ENCODE results near the gene SRPK2.
"Not testable (repeated sequence)": the region's sequence is repeated elsewhere in the genome, so short reads cannot be mapped to it uniquely, and the experiment has no call there.

DNA sequence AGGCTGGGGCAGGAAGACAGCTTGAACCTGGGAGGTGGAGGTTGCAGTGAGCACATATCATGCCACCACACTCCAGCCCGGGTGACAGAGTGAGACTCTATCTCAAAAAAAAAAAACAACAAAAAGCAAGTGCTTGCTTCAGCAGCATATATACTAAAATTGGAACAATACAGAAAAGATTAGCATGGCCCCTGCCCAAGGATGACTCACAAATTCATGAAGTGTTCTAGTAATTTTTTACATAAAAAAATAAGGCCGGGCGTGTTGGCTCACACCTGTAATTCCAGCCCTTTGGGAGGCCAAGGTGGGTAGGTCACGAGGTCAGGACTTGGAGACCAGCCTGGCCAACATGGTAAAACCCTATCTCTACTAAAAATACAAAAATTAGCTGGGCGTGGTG lies 56.1 kb downstream of the SRPK2 start:
- TF ChIP-seq, protein P1, sequence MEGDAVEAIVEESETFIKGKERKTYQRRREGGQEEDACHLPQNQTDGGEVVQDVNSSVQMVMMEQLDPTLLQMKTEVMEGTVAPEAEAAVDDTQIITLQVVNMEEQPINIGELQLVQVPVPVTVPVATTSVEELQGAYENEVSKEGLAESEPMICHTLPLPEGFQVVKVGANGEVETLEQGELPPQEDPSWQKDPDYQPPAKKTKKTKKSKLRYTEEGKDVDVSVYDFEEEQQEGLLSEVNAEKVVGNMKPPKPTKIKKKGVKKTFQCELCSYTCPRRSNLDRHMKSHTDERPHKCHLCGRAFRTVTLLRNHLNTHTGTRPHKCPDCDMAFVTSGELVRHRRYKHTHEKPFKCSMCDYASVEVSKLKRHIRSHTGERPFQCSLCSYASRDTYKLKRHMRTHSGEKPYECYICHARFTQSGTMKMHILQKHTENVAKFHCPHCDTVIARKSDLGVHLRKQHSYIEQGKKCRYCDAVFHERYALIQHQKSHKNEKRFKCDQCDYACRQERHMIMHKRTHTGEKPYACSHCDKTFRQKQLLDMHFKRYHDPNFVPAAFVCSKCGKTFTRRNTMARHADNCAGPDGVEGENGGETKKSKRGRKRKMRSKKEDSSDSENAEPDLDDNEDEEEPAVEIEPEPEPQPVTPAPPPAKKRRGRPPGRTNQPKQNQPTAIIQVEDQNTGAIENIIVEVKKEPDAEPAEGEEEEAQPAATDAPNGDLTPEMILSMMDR (IDR thresholded peaks at IDR 0.05): not testable (repeated sequence)
- not testable (repeated sequence) for TF ChIP-seq POLR2A (IDR thresholded peaks at IDR 0.05)

All from prostate gland (tissue), 2 donors.